A549 (cell line): ENCODE measurements around the gene SCT.

Experiments
- EHMT2 ChIP-seq: fragments of 200-600 bp; sonication (generic); IDR thresholded peaks from 2 replicates; pipeline ENCODE4 v1.6.1; 2016; ENCODE audit warnings: antibody characterized with exemption, low read depth, mild to moderate bottlenecking, moderate library complexity
- FOSB ChIP-seq: fragments of 250-450 bp; sonication (Bioruptor Pico); IDR thresholded peaks from 2 replicates; pipeline ENCODE4 v1.5.0; 2020; ENCODE audit warnings: mild to moderate bottlenecking, moderate library complexity
- POLR2A ChIP-seq: IDR thresholded peaks from 2 replicates; pipeline ENCODE4 v1.6.1; 2012; ENCODE audit warnings: mild to moderate bottlenecking, low read length
- RAD21 ChIP-seq, 2 experiments: fragments of >200 bp in 1 of 2; sonication (Bioruptor Twin) in 1 of 2; formaldehyde crosslinking in 1 of 2; IDR thresholded peaks in 1 of 2; conservative IDR thresholded peaks in 1 of 2; 2 replicates in 1 of 2; 3 replicates in 1 of 2; pipeline ENCODE4 v1.6.1; 2012 to 2018; ENCODE audit warnings: inconsistent platforms in 1 of 2
- RFX5 ChIP-seq: fragments of 450-650 bp; IDR thresholded peaks from 2 replicates; pipeline ENCODE4 v1.7.1; 2014; ENCODE audit warnings: antibody characterized with exemption, mild to moderate bottlenecking, moderate library complexity
- TP53 ChIP-seq: fragments of 250-450 bp; sonication (Bioruptor Pico); IDR thresholded peaks from 2 replicates; pipeline ENCODE4 v1.5.0; 2021; ENCODE audit warnings: mild to moderate bottlenecking, moderate library complexity
- TF ChIP-seq, protein P1 (sequence below): fragments of >200 bp; sonication (Bioruptor Twin); formaldehyde crosslinking; IDR thresholded peaks from 3 replicates; pipeline ENCODE4 v1.5.1; 2016

- TF ChIP-seq EHMT2 (no peak), FOSB (CRISPR knock-in tag) (no peak), RAD21 (conservative IDR thresholded peaks at IDR 0.05 in 1 of 2, IDR thresholded peaks at IDR 0.05 in 1 of 2) (no peak), RFX5 (no peak), TP53 (CRISPR knock-in tag) (no peak), POLR2A (no peak)
- TF ChIP-seq, protein P1, sequence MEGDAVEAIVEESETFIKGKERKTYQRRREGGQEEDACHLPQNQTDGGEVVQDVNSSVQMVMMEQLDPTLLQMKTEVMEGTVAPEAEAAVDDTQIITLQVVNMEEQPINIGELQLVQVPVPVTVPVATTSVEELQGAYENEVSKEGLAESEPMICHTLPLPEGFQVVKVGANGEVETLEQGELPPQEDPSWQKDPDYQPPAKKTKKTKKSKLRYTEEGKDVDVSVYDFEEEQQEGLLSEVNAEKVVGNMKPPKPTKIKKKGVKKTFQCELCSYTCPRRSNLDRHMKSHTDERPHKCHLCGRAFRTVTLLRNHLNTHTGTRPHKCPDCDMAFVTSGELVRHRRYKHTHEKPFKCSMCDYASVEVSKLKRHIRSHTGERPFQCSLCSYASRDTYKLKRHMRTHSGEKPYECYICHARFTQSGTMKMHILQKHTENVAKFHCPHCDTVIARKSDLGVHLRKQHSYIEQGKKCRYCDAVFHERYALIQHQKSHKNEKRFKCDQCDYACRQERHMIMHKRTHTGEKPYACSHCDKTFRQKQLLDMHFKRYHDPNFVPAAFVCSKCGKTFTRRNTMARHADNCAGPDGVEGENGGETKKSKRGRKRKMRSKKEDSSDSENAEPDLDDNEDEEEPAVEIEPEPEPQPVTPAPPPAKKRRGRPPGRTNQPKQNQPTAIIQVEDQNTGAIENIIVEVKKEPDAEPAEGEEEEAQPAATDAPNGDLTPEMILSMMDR, result no peak
These were observed 17.1 kb upstream of the SCT start for GRCh38 chr11:643849-644738.
